K562 (cell line): ENCODE data around the gene RTL1. TPM values are rescaled to one million over a fixed set of nuclear protein-coding genes. Genes with fewer than 3 reads are reported as not detected.

Source experiments
- ATAC-seq: fragments of 200-7000 bp; cut with Tn5 transposase; 3 replicates; pipeline ENCODE4 v1.9.1; 2020; ENCODE audit warnings: moderate library complexity
- BruUV-seq: library from RNA; stranded (reverse); fragments of 400-500 nt; replicated peaks from 2 replicates; lab custom pipeline; 2021; lab: Mats Ljungman, UMichigan
- CTCF ChIA-PET: fragments of 300-600 bp; formaldehyde crosslinking; extraction: SDS; loops from one replicate; lab custom pipeline; 2021; ENCODE audit warnings: low intra/inter-chr PET ratio; lab: Yijun Ruan, JAX
- POLR2A ChIA-PET: fragments of 300-600, 350-650 bp; sonication (Branson Sonifier 250); formaldehyde crosslinking; extraction: SDS; loops from one replicate; lab custom pipeline; 2021; ENCODE audit warnings: antibody characterized with exemption, inconsistent platforms; lab: Yijun Ruan, JAX
- DNase-seq, 4 experiments: peaks; one replicate each; pipeline versions ENCODE4 v3.0.0 to v3.0.0-alpha.2; 2011 to 2018; ENCODE audit warnings: low spot score in 3 of 4, mixed read lengths in 3 of 4; ENCODE audit errors: extremely low read depth in 1 of 4
- FAIRE-seq: peaks from 2 replicates; lab custom pipeline; 2011; peaks lifted over from hg19 to GRCh38; lab: Jason Lieb, UNC
- H2AFZ ChIP-seq: 2 replicates; pipeline ENCODE4 v1.6.0; 2011; ENCODE audit warnings: low read depth, low read length, control low read depth, inconsistent platforms
- H3K27ac ChIP-seq: fragments of 200-600 bp; 3 replicates; pipeline ENCODE4 v1.8.0; 2011; ENCODE audit warnings: low read depth, mild to moderate bottlenecking, control low read depth, inconsistent platforms, low read length, moderate library complexity, mixed read lengths; ENCODE audit errors: extremely low read depth
- H3K27me3 ChIP-seq, 2 experiments: fragments of 300-600 bp in 1 of 2; 2 replicates in 1 of 2; 3 replicates in 1 of 2; pipeline versions ENCODE4 v1.6.0 to v1.8.0; 2011; ENCODE audit warnings: inconsistent platforms in 2 of 2, low read length in 2 of 2, mild to moderate bottlenecking in 1 of 2, mixed read lengths in 1 of 2, moderate library complexity in 1 of 2; ENCODE audit not compliant: control insufficient read depth in 2 of 2, insufficient read depth in 2 of 2
- H3K36me3 ChIP-seq: fragments of 300-600 bp; 3 replicates; pipeline ENCODE4 v1.8.0; 2011; ENCODE audit warnings: mild to moderate bottlenecking, low read length, inconsistent platforms; ENCODE audit not compliant: control insufficient read depth, insufficient read depth
- H3K4me1 ChIP-seq, 2 experiments: fragments of 200-600 bp in 1 of 2; replicated peaks in 1 of 2; 2 replicates in 1 of 2; 3 replicates in 1 of 2; pipeline versions ENCODE4 v1.5.1 to v1.8.0; 2011; ENCODE audit warnings: inconsistent platforms in 2 of 2, low read length in 2 of 2, mild to moderate bottlenecking in 1 of 2, mixed read lengths in 1 of 2, moderate library complexity in 1 of 2; ENCODE audit not compliant: control insufficient read depth in 2 of 2, insufficient read depth in 2 of 2
- H3K4me2 ChIP-seq: 2 replicates; pipeline ENCODE4 v1.6.1; 2011; ENCODE audit warnings: low read length, control low read depth, inconsistent platforms, mixed read lengths; ENCODE audit not compliant: insufficient read depth
- H3K4me3 ChIP-seq: fragments of 200-600 bp; sonication (generic), shearing (Covaris generic); 2 replicates; pipeline ENCODE4 v1.5.1; 2016; ENCODE audit warnings: control low read depth, inconsistent platforms
- H3K79me2 ChIP-seq: fragments of 200-600 bp; 3 replicates; pipeline ENCODE4 v1.8.0; 2011; ENCODE audit warnings: low read length, inconsistent platforms; ENCODE audit not compliant: control insufficient read depth, insufficient read depth
- H3K9ac ChIP-seq, 2 experiments: 2 replicates each; pipeline versions ENCODE4 v1.6.0 to v1.6.1; 2011; ENCODE audit warnings: low read depth in 2 of 2, low read length in 2 of 2, control low read depth in 1 of 2, inconsistent platforms in 1 of 2, mild to moderate bottlenecking in 1 of 2, mixed read lengths in 1 of 2; ENCODE audit not compliant: insufficient read depth in 1 of 2
- H3K9me1 ChIP-seq: one replicate; pipeline ENCODE4 v1.6.0; 2011; ENCODE audit warnings: inconsistent platforms, mild to moderate bottlenecking, low read length, moderate library complexity; ENCODE audit not compliant: control insufficient read depth, insufficient read depth
- H3K9me3 ChIP-seq: replicated peaks from 2 replicates; pipeline ENCODE4 v1.5.1; 2011; ENCODE audit warnings: low read depth, low read length, inconsistent platforms; ENCODE audit not compliant: control insufficient read depth, insufficient read depth
- H4K20me1 ChIP-seq: replicated peaks from 2 replicates; pipeline ENCODE4 v1.6.1; 2011; ENCODE audit warnings: low read length, inconsistent platforms, mixed read lengths; ENCODE audit not compliant: control insufficient read depth, insufficient read depth
- CHD4 ChIP-seq: fragments of 200-600 bp; sonication (generic); IDR thresholded peaks from 3 replicates; pipeline ENCODE4 v1.6.1; 2012; ENCODE audit warnings: low read depth, mild to moderate bottlenecking, mixed read lengths, low read length, inconsistent platforms; ENCODE audit not compliant: insufficient read depth, insufficient replicate concordance, poor library complexity, severe bottlenecking
- CSDE1 ChIP-seq, 2 experiments: fragments of 450-650 bp; IDR thresholded peaks; 2 replicates each; pipeline ENCODE4 v1.6.1; 2016; ENCODE audit warnings: mild to moderate bottlenecking in 1 of 2
- EHMT2 ChIP-seq: fragments of 450-650 bp; IDR thresholded peaks from 2 replicates; pipeline ENCODE4 v1.6.1; 2018; ENCODE audit warnings: antibody characterized with exemption
- GTF2F1 ChIP-seq: IDR thresholded peaks from 2 replicates; pipeline ENCODE4 v1.6.1; 2011; ENCODE audit warnings: low read depth, low read length, improper control_type of control experiment
- HDAC1 ChIP-seq, 2 experiments: fragments of 450-650 bp; IDR thresholded peaks; 2 replicates each; pipeline ENCODE4 v1.6.1; 2016 to 2017; ENCODE audit warnings: inconsistent platforms in 1 of 2, mild to moderate bottlenecking in 1 of 2, moderate library complexity in 1 of 2
- HDAC2 ChIP-seq: fragments of 450-650 bp; IDR thresholded peaks from 2 replicates; pipeline ENCODE4 v1.6.1; 2016; ENCODE audit warnings: mild to moderate bottlenecking
- HDAC8 ChIP-seq: fragments of 450-650 bp; IDR thresholded peaks from 2 replicates; pipeline ENCODE4 v1.6.1; 2016; ENCODE audit warnings: mild to moderate bottlenecking, missing genetic modification characterization, moderate library complexity, missing compliant biosample characterization
- MYBL2 ChIP-seq, 2 experiments: fragments of 450-650 bp in 1 of 2; sonication (generic) in 1 of 2; formaldehyde crosslinking in 1 of 2; IDR thresholded peaks; 2 replicates each; pipeline versions ENCODE4 v1.6.1 to v1.8.1; 2017 to 2022; ENCODE audit warnings: borderline replicate concordance in 1 of 2, inconsistent platforms in 1 of 2, low read depth in 1 of 2, mild to moderate bottlenecking in 1 of 2, missing genetic modification reagents in 1 of 2, moderate library complexity in 1 of 2
- NUFIP1 ChIP-seq: fragments of 450-650 bp; IDR thresholded peaks from 2 replicates; pipeline ENCODE4 v1.6.1; 2018; ENCODE audit not compliant: partially characterized antibody
- SUPT5H ChIP-seq: fragments of 450-650 bp; IDR thresholded peaks from 2 replicates; pipeline ENCODE4 v1.6.1; 2016
- TCFL5 ChIP-seq: fragments of 250-450 bp; sonication (Bioruptor Pico); conservative IDR thresholded peaks from 2 replicates; pipeline ENCODE4 v1.6.1; 2021; ENCODE audit warnings: mild to moderate bottlenecking, moderate library complexity, matching md5 sums
- ZC3H11A ChIP-seq: IDR thresholded peaks from 2 replicates; pipeline ENCODE4 v1.6.1; 2012; ENCODE audit warnings: low read depth, low read length, improper control_type of control experiment
- ZNF707 ChIP-seq: fragments of 250-450 bp; sonication (Bioruptor Pico); conservative IDR thresholded peaks from 2 replicates; pipeline ENCODE4 v1.8.0; 2022; ENCODE audit warnings: inconsistent platforms, mild to moderate bottlenecking, moderate library complexity
- WGBS: fragments of 100-300 bp; shearing (Covaris generic); methylation state at CpG from one replicate; pipeline ENCODE4 v1.1.6; 2016; ENCODE audit warnings: low coverage, mixed read lengths; ENCODE audit not compliant: insufficient coverage; ENCODE audit errors: missing lambda C conversion rate; 5-methylcytosine and 5-hydroxymethylcytosine counted together
- in situ Hi-C: fragments of 300-500 bp; cut with MboI; formaldehyde crosslinking; loops from 4 replicates; pipeline ENCODE4 v1.15.0; 2018; ENCODE audit warnings: inconsistent platforms, mixed read lengths
- intact Hi-C: fragments of 100-400 bp; cut with micrococcal nuclease; formaldehyde crosslinking; loops from 2 replicates; pipeline ENCODE4 v1.14.2; 2022
- polyA plus RNA-seq, 8 experiments: library from polyadenylated mRNA; depleted of rRNA in 4 of 8; stranded (reverse) in 5 of 8; unstranded in 3 of 8; fragments of >200 nt; fragmentation: Nextera tagmentation in 2 of 8; fragmentation: Illumina TruSeq in 1 of 8; extraction: Ambion mirVana in 2 of 8; extraction: Trizol in 1 of 8; gene quantifications; 2 replicates each; pipeline versions ENCODE4 v1.2.1 to v1.2.3, GENCODE V29; 2011 to 2014; ENCODE audit warnings: inconsistent platforms in 1 of 8, missing spikeins in 1 of 8
- total RNA-seq, 7 experiments: library from RNA; depleted of rRNA in 6 of 7; stranded (reverse); fragments of >200 nt in 6 of 7; fragmentation: Illumina TruSeq in 2 of 7; extraction: Trizol in 2 of 7; gene quantifications; 2 replicates each; pipeline versions ENCODE4 v1.2.1 to v1.2.3, GENCODE V29; 2011 to 2021; ENCODE audit warnings: low replicate concordance in 1 of 7
- TF ChIP-seq, protein P1 (sequence below): sonication (generic); formaldehyde crosslinking; IDR thresholded peaks from 2 replicates; pipeline ENCODE4 v1.8.0; 2022; ENCODE audit warnings: missing genetic modification reagents, mild to moderate bottlenecking, moderate library complexity, borderline replicate concordance
- TF ChIP-seq, protein P2 (sequence below), 3 experiments: IDR thresholded peaks in 2 of 3; conservative IDR thresholded peaks in 1 of 3; 2 replicates each; pipeline ENCODE4 v1.5.1; 2011 to 2012; ENCODE audit warnings: low read length in 3 of 3, mild to moderate bottlenecking in 3 of 3, control low read depth in 2 of 3, improper control_type of control experiment in 1 of 3, inconsistent platforms in 1 of 3, low read depth in 1 of 3, mixed read lengths in 1 of 3, moderate library complexity in 1 of 3; ENCODE audit not compliant: insufficient read depth in 2 of 3
- TF ChIP-seq, protein P3 (sequence below): sonication (generic); formaldehyde crosslinking; IDR thresholded peaks from 2 replicates; pipeline ENCODE4 v1.4.0; 2020; ENCODE audit warnings: mild to moderate bottlenecking, missing genetic modification reagents
- TF ChIP-seq, protein P4 (sequence below): fragments of 250-450 bp; sonication (Bioruptor Pico); IDR thresholded peaks from 2 replicates; pipeline ENCODE4 v1.4.0; 2020; ENCODE audit warnings: mild to moderate bottlenecking

Gene RTL1
- total and polyA plus RNA-seq, 9 of the 15 experiments (the other 6 are each of a cell fraction or from before 2014, with no cell fraction given) = not detected

DNA sequence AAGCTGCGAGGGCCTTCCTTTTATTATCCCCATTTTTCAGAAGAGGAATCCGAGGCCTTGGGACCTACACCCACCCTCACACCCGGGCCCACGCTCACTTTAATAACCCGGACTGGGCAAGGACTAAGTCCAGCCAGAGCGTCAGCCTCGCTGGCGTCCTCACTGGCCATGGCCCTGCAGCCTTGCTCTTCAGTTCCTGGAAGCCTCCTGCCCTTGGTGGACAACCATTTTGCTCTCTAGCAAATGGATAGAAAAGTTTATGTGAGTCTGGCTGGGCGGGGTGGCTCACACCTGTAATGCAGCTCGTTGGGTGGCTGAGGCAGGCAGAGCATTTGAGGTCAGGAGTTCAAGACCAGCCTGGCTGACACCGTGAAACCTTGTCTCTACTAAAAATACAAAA, 9.8 kb downstream of the RTL1 start:
- intact Hi-C loops (no loop called here), in situ Hi-C loops (no loop called here)
- peaks cover 0 to 4% of the 10 kb centered on the region in 2 experiments; a peak in 2 of 5 replicates for H3K4me1 ChIP-seq
- no peaks in the 10 kb centered on the region for H3K9me3 ChIP-seq
- H3K9me1 ChIP-seq = no peaks in the 10 kb centered on the region
- H3K27me3 ChIP-seq = 0 out of 5 replicates have a peak, but pooled peaks cover 0 to 3% of the 10 kb centered on the region in 2 experiments
- TF ChIP-seq ZC3H11A = no peak
- no peak for TF ChIP-seq ZNF707 (CRISPR knock-in tag)
- TF ChIP-seq HDAC2 = no peak
- TF ChIP-seq CHD4 = no peak
- TF ChIP-seq HDAC1 (IDR thresholded peaks at IDR 0.05) = no peak
- TF ChIP-seq, protein P1, sequence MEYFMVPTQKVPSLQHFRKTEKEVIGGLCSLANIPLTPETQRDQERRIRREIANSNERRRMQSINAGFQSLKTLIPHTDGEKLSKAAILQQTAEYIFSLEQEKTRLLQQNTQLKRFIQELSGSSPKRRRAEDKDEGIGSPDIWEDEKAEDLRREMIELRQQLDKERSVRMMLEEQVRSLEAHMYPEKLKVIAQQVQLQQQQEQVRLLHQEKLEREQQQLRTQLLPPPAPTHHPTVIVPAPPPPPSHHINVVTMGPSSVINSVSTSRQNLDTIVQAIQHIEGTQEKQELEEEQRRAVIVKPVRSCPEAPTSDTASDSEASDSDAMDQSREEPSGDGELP = no peak
- no peak for TF ChIP-seq SUPT5H
- TF ChIP-seq, protein P2, sequence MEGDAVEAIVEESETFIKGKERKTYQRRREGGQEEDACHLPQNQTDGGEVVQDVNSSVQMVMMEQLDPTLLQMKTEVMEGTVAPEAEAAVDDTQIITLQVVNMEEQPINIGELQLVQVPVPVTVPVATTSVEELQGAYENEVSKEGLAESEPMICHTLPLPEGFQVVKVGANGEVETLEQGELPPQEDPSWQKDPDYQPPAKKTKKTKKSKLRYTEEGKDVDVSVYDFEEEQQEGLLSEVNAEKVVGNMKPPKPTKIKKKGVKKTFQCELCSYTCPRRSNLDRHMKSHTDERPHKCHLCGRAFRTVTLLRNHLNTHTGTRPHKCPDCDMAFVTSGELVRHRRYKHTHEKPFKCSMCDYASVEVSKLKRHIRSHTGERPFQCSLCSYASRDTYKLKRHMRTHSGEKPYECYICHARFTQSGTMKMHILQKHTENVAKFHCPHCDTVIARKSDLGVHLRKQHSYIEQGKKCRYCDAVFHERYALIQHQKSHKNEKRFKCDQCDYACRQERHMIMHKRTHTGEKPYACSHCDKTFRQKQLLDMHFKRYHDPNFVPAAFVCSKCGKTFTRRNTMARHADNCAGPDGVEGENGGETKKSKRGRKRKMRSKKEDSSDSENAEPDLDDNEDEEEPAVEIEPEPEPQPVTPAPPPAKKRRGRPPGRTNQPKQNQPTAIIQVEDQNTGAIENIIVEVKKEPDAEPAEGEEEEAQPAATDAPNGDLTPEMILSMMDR (IDR thresholded peaks at IDR 0.05 in 2 of 3, conservative IDR thresholded peaks at IDR 0.05 in 1 of 3; ENCODE audit: insufficient read depth in 2 of 3, low read depth in 1 of 3, low read length in 3 of 3) = no peak
- no peak for TF ChIP-seq MYBL2 (IDR thresholded peaks at IDR 0.05; ENCODE audit: low read depth)
- TF ChIP-seq MYBL2 (CRISPR knock-in tag; IDR thresholded peaks at IDR 0.05; ENCODE audit: borderline replicate concordance) = no peak
- no peak for TF ChIP-seq TCFL5 (CRISPR knock-in tag)
- no peak for TF ChIP-seq GTF2F1
- no peak for TF ChIP-seq EHMT2
- TF ChIP-seq, protein P3, sequence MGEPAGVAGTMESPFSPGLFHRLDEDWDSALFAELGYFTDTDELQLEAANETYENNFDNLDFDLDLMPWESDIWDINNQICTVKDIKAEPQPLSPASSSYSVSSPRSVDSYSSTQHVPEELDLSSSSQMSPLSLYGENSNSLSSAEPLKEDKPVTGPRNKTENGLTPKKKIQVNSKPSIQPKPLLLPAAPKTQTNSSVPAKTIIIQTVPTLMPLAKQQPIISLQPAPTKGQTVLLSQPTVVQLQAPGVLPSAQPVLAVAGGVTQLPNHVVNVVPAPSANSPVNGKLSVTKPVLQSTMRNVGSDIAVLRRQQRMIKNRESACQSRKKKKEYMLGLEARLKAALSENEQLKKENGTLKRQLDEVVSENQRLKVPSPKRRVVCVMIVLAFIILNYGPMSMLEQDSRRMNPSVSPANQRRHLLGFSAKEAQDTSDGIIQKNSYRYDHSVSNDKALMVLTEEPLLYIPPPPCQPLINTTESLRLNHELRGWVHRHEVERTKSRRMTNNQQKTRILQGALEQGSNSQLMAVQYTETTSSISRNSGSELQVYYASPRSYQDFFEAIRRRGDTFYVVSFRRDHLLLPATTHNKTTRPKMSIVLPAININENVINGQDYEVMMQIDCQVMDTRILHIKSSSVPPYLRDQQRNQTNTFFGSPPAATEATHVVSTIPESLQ = no peak
- no peak for TF ChIP-seq HDAC8 (tag)
- no peak for TF ChIP-seq CSDE1 (IDR thresholded peaks at IDR 0.05)
- TF ChIP-seq NUFIP1 = no peak
- TF ChIP-seq, protein P4, sequence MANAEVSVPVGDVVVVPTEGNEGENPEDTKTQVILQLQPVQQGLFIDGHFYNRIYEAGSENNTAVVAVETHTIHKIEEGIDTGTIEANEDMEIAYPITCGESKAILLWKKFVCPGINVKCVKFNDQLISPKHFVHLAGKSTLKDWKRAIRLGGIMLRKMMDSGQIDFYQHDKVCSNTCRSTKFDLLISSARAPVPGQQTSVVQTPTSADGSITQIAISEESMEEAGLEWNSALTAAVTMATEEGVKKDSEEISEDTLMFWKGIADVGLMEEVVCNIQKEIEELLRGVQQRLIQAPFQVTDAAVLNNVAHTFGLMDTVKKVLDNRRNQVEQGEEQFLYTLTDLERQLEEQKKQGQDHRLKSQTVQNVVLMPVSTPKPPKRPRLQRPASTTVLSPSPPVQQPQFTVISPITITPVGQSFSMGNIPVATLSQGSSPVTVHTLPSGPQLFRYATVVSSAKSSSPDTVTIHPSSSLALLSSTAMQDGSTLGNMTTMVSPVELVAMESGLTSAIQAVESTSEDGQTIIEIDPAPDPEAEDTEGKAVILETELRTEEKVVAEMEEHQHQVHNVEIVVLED (CRISPR knock-in tag) = no peak
- POLR2A ChIA-PET = no interaction called here
- no peak overlapping the region for H2AFZ ChIP-seq
- H4K20me1 ChIP-seq = no peaks in the 10 kb centered on the region
- BruUV-seq = no TSS peak
- no peak for FAIRE-seq
- no peaks in the 10 kb centered on the region for H3K79me2 ChIP-seq
- 60% methylated on average over 8 of the region's 11 CpGs for whole genome bisulfite sequencing
- no peak overlapping the region for H3K27ac ChIP-seq
- no peak overlapping the region for H3K4me2 ChIP-seq
- H3K9ac ChIP-seq = no peak overlapping the region
- no peak for DNase-seq
- no peak overlapping the region for H3K4me3 ChIP-seq
- H3K36me3 ChIP-seq = no peaks in the 10 kb centered on the region
- CTCF ChIA-PET = no interaction called here
- no peak for ATAC-seq
